Endothelial cell of umbilical vein (primary cell): ENCODE measurements around the gene ADAMTS14. TPM values are rescaled to one million over a fixed set of nuclear protein-coding genes. Genes with fewer than 3 reads are reported as not detected.

Experiments used
- BruUV-seq: library from RNA; stranded (reverse); fragments of 400-500 nt; replicated peaks from 2 replicates; lab custom pipeline; 2021; lab: Mats Ljungman, UMichigan
- CTCF ChIA-PET: fragments of 300-600, 350-600 bp; sonication (Branson Sonifier 250); formaldehyde crosslinking; loops from one replicate; lab custom pipeline; 2021; ENCODE audit warnings: antibody characterized with exemption, inconsistent platforms; lab: Charles Lee
- POLR2A ChIA-PET: fragments of 300-600, 350-600 bp; sonication (Branson Sonifier 250); formaldehyde crosslinking; loops from one replicate; lab custom pipeline; 2021; ENCODE audit warnings: antibody characterized with exemption, inconsistent platforms; lab: Charles Lee
- DNase-seq: peaks from one replicate; pipeline ENCODE4 v3.0.0-alpha.2; 2011; ENCODE audit warnings: low read depth, low spot score
- FAIRE-seq: peaks from 2 replicates; lab custom pipeline; 2011; peaks lifted over from hg19 to GRCh38; lab: Jason Lieb, UNC
- H2AFZ ChIP-seq: 2 replicates; pipeline ENCODE4 v1.6.0; 2012; ENCODE audit warnings: low read depth, low read length, control low read depth, inconsistent platforms
- H3K27ac ChIP-seq: 2 replicates; pipeline ENCODE4 v1.5.1; 2011; ENCODE audit warnings: low read depth, mild to moderate bottlenecking, control low read depth, low read length, moderate library complexity; ENCODE audit not compliant: insufficient read depth
- H3K27me3 ChIP-seq, 2 experiments: 2 replicates each; pipeline versions ENCODE4 v1.6.0 to v1.6.1; 2011; ENCODE audit warnings: low read length in 2 of 2, mixed read lengths in 1 of 2; ENCODE audit not compliant: control insufficient read depth in 2 of 2, insufficient read depth in 2 of 2
- H3K36me3 ChIP-seq, 2 experiments: 2 replicates in 1 of 2; 3 replicates in 1 of 2; pipeline ENCODE4 v1.5.1; 2011; ENCODE audit warnings: low read length in 2 of 2, mild to moderate bottlenecking in 1 of 2, moderate library complexity in 1 of 2; ENCODE audit not compliant: control insufficient read depth in 2 of 2, insufficient read depth in 2 of 2; ENCODE audit errors: extremely low read depth in 1 of 2
- H3K4me1 ChIP-seq: 3 replicates; pipeline ENCODE4 v1.5.1; 2011; ENCODE audit warnings: mild to moderate bottlenecking, low read length; ENCODE audit not compliant: control insufficient read depth, insufficient read depth; ENCODE audit errors: extremely low read depth
- H3K4me2 ChIP-seq: 2 replicates; pipeline ENCODE4 v1.6.1; 2011; ENCODE audit warnings: low read length, control low read depth, mixed read lengths; ENCODE audit not compliant: insufficient read depth
- H3K4me3 ChIP-seq, 3 experiments: fragments of 200-600 bp in 1 of 3; sonication (generic), shearing (Covaris generic) in 1 of 3; replicated peaks in 1 of 3; 2 replicates each; pipeline ENCODE4 v1.5.1; 2011 to 2016; ENCODE audit warnings: control low read depth in 3 of 3, low read length in 3 of 3, mild to moderate bottlenecking in 2 of 3, inconsistent platforms in 1 of 3, low read depth in 1 of 3, moderate library complexity in 1 of 3; ENCODE audit not compliant: insufficient read depth in 1 of 3
- H3K79me2 ChIP-seq: 2 replicates; pipeline ENCODE4 v1.6.0; 2012; ENCODE audit warnings: low read length, inconsistent platforms; ENCODE audit not compliant: control insufficient read depth, insufficient read depth
- H3K9ac ChIP-seq: replicated peaks from 2 replicates; pipeline ENCODE3; 2011; ENCODE audit warnings: low read length, control low read depth; ENCODE audit not compliant: insufficient read depth; ENCODE audit errors: extremely low read depth
- H3K9me1 ChIP-seq: replicated peaks from 3 replicates; pipeline ENCODE4 v1.6.0; 2011; ENCODE audit warnings: mild to moderate bottlenecking, low read length; ENCODE audit not compliant: control insufficient read depth, insufficient read depth; ENCODE audit errors: extremely low read depth
- H3K9me3 ChIP-seq: replicated peaks from 2 replicates; pipeline ENCODE4 v1.5.1; 2012; ENCODE audit warnings: low read length, inconsistent platforms; ENCODE audit not compliant: control insufficient read depth, insufficient read depth
- H4K20me1 ChIP-seq: replicated peaks from 2 replicates; pipeline ENCODE3; 2011; ENCODE audit warnings: mild to moderate bottlenecking, low read length; ENCODE audit not compliant: control insufficient read depth, insufficient read depth; ENCODE audit errors: extremely low read depth
- CTCF ChIP-seq, 2 donors: IDR thresholded peaks; 1 replicate in 1 of 2; 2 replicates in 1 of 2; pipeline ENCODE4 v1.5.1; 2011; ENCODE audit warnings: low read length in 2 of 2, mild to moderate bottlenecking in 2 of 2, moderate library complexity in 2 of 2, control low read depth in 1 of 2, inconsistent platforms in 1 of 2, low read depth in 1 of 2; ENCODE audit not compliant: insufficient read depth in 1 of 2; ENCODE audit errors: extremely low read depth in 1 of 2
- EZH2 ChIP-seq: IDR thresholded peaks from 2 replicates; pipeline ENCODE4 v1.6.1; 2012; ENCODE audit warnings: borderline replicate concordance, low read depth, mild to moderate bottlenecking, moderate library complexity, low read length, inconsistent platforms; ENCODE audit not compliant: severe bottlenecking
- FOS ChIP-seq: IDR thresholded peaks from 2 replicates; pipeline ENCODE4 v1.6.1; 2011; ENCODE audit warnings: mild to moderate bottlenecking, low read length, moderate library complexity, borderline replicate concordance; ENCODE audit not compliant: insufficient read depth
- GATA2 ChIP-seq: IDR thresholded peaks from 2 replicates; pipeline ENCODE4 v1.7.0; 2011; ENCODE audit warnings: low read depth, mild to moderate bottlenecking, moderate library complexity, mixed read lengths, low read length; ENCODE audit not compliant: insufficient read length, insufficient read depth
- JUN ChIP-seq: IDR thresholded peaks from 2 replicates; pipeline ENCODE4 v1.6.1; 2011; ENCODE audit warnings: borderline replicate concordance, low read depth; ENCODE audit not compliant: insufficient read length, insufficient read depth
- MAX ChIP-seq: IDR thresholded peaks from 2 replicates; pipeline ENCODE4 v1.6.1; 2011; ENCODE audit not compliant: insufficient read depth, insufficient read length
- MYC ChIP-seq: IDR thresholded peaks from one replicate; pipeline ENCODE4 v1.6.1; 2011; ENCODE audit warnings: mild to moderate bottlenecking, low read depth, low read length
- POLR2A ChIP-seq: IDR thresholded peaks from 2 replicates; pipeline ENCODE4 v1.6.1; 2012; ENCODE audit warnings: low read depth, mild to moderate bottlenecking, control low read depth, low read length
- POLR2AphosphoS5 ChIP-seq: IDR thresholded peaks from 2 replicates; pipeline ENCODE4 v1.6.1; 2012; ENCODE audit warnings: low read depth, mild to moderate bottlenecking, control low read depth, low read length, moderate library complexity; ENCODE audit not compliant: insufficient read depth
- dilution Hi-C: fragments of 300-500 bp; cut with MboI; formaldehyde crosslinking; loops from one replicate; pipeline ENCODE4 v1.15.0; 2019; ENCODE audit warnings: low sequenced_read_pairs; ENCODE audit not compliant: extremely low pct_ligation_motif_present
- intact Hi-C: fragments of 100-400 bp; cut with micrococcal nuclease; formaldehyde crosslinking; loops from one replicate; pipeline ENCODE4 v1.10.0; 2022
- polyA plus RNA-seq, 4 experiments: library from polyadenylated mRNA; depleted of rRNA in 3 of 4; stranded (reverse) in 3 of 4; unstranded in 1 of 4; fragments of >200 nt; gene quantifications; 2 replicates each; pipeline versions ENCODE4 v1.2.1 to v1.2.3, GENCODE V29; 2011 to 2012; ENCODE audit warnings: missing spikeins in 1 of 4
- total RNA-seq: library from RNA; stranded (reverse); gene quantifications from 2 replicates; pipeline ENCODE4 v1.2.3, GENCODE V29; 2021

Gene ADAMTS14
- total and polyA plus RNA-seq, 2 donors (not counting 3 experiments of a cell fraction or from before 2014, with no cell fraction given), result not detected

- Histone ChIP-seq H4K20me1 (no peaks in the 10 kb centered on the region), H3K9me3 (no peaks in the 10 kb centered on the region), H3K4me2 (no peak overlapping the region), H3K9ac (no peak overlapping the region), H3K9me1 (no peaks in the 10 kb centered on the region), H3K27me3 (no peaks in the 10 kb centered on the region), H3K79me2 (no peaks in the 10 kb centered on the region), H3K36me3 (no peaks in the 10 kb centered on the region), H3K4me3 (no peak overlapping the region), H2AFZ (no peak overlapping the region), H3K4me1 (no peaks in the 10 kb centered on the region), H3K27ac (no peak overlapping the region)
- dilution Hi-C loops (no loop called here), intact Hi-C loops (no loop called here)
- BruUV-seq, result no TSS peak
- no peak for TF ChIP-seq MAX
- TF ChIP-seq MYC, result no peak
- no peak for TF ChIP-seq CTCF (IDR thresholded peaks at IDR 0.05; ENCODE audit: extremely low read depth in 1 of 2, insufficient read depth in 1 of 2, low read depth in 1 of 2, low read length in 2 of 2)
- TF ChIP-seq JUN, result no peak
- TF ChIP-seq FOS, result no peak
- TF ChIP-seq GATA2, result no peak
- no peak for TF ChIP-seq POLR2A
- TF ChIP-seq EZH2, result no peak
- no peak for TF ChIP-seq POLR2AphosphoS5
- POLR2A ChIA-PET, result no interaction called here
- CTCF ChIA-PET, result no interaction called here
- DNase-seq (no peak), FAIRE-seq (no peak)
Measured at GRCh38 chr10:70650718-70651117, 21.6 kb upstream of the ADAMTS14 start.
